Right atrium auricular region (tissue), 2 donors: ENCODE data around the gene SLC35G3. TPM values are rescaled to one million over a fixed set of nuclear protein-coding genes. Genes with fewer than 3 reads are reported as not detected.

Source experiments
- DNase-seq: peaks from one replicate; pipeline ENCODE4 v3.0.0-alpha.2; 2019; ENCODE audit warnings: low spot score
- H3K27ac ChIP-seq, 2 donors: fragments of 200-600 bp; sonication (generic); 1 replicate in 1 of 2; 2 replicates in 1 of 2; pipeline ENCODE4 v1.5.1; 2016 to 2019
- H3K27me3 ChIP-seq, 2 donors: fragments of 200-600 bp; sonication (generic); one replicate each; pipeline versions ENCODE4 v1.5.1 to v1.6.0; 2017 to 2019
- H3K36me3 ChIP-seq: fragments of 200-600 bp; sonication (generic); one replicate; pipeline ENCODE4 v1.5.1; 2016
- H3K4me1 ChIP-seq, 2 donors: fragments of 200-600 bp; sonication (generic); one replicate each; pipeline versions ENCODE4 v1.5.1 to v1.6.0; 2017 to 2019
- H3K4me3 ChIP-seq, 2 donors: fragments of 200-600 bp; sonication (generic); 1 replicate in 1 of 2; 2 replicates in 1 of 2; pipeline ENCODE4 v1.5.1; 2017 to 2019; ENCODE audit warnings: mild to moderate bottlenecking in 1 of 2, moderate library complexity in 1 of 2
- H3K9me3 ChIP-seq, 2 donors: fragments of 200-600 bp; sonication (generic); one replicate each; pipeline ENCODE4 v1.5.1; 2019
- CTCF ChIP-seq, 2 donors: fragments of 200-600 bp; sonication (generic); IDR thresholded peaks; one replicate each; pipeline ENCODE4 v1.5.1; 2019; ENCODE audit warnings: antibody characterized with exemption in 2 of 2
- total RNA-seq, 2 donors: library from RNA; depleted of rRNA; stranded (reverse); fragments of >200 nt; gene quantifications; one replicate each; pipeline ENCODE4 v1.1.0, GENCODE V29; 2016

SLC35G3 gene
- total RNA-seq, 2 donors from 2014 or later, result not detected

- H3K27ac ChIP-seq, result no peak overlapping the region
- H3K4me3 ChIP-seq, result no peak overlapping the region
- H3K36me3 ChIP-seq, result peaks cover 16% of the 10 kb centered on the region
- H3K4me1 ChIP-seq, result peaks cover 0 to 10% of the 10 kb centered on the region in 2 donors
- no peak for DNase-seq
- TF ChIP-seq CTCF (IDR thresholded peaks at IDR 0.05), result no peak
- H3K9me3 ChIP-seq, result no peaks in the 10 kb centered on the region
- no peaks in the 10 kb centered on the region for H3K27me3 ChIP-seq
Observed at GRCh38 chr17:35149941-35150340, 44.3 kb downstream of the SLC35G3 start.

GRCh38 chr17:35148144-35148543, 46.0 kb downstream of the SLC35G3 start:
- Histone ChIP-seq H3K4me1 (peaks cover 0 to 10% of the 10 kb centered on the region in 2 donors), H3K36me3 (peaks cover 8% of the 10 kb centered on the region), H3K4me3 (peak overlapping the region; percentile 47 to 48), H3K9me3 (no peaks in the 10 kb centered on the region), H3K27ac (peak overlapping the region; percentile 82 to 91), H3K27me3 (no peaks in the 10 kb centered on the region)
- no peak for TF ChIP-seq CTCF (IDR thresholded peaks at IDR 0.05)
- DNase-seq, result no peak

- peak; percentile 68 for DNase-seq
- H3K4me1 ChIP-seq, result peaks cover 0 to 10% of the 10 kb centered on the region in 2 donors
- H3K27me3 ChIP-seq, result no peaks in the 10 kb centered on the region
- H3K4me3 ChIP-seq, result peak within 1 kb of the TSS; percentile 47 to 48
- no peaks in the 10 kb centered on the region for H3K9me3 ChIP-seq
- H3K36me3 ChIP-seq, result peaks cover under 1% of the 10 kb centered on the region
- peak within 1 kb of the TSS; percentile 82 to 91 for H3K27ac ChIP-seq
- no peak for TF ChIP-seq CTCF (IDR thresholded peaks at IDR 0.05)
Observed at GRCh38 chr17:35147375-35147905, 46.8 kb downstream of the SLC35G3 start, which contains the start of gene UNC45B. Gene UNC45B, plus strand, starts transcription at chr17:35147817. Its CDS starts 447 bp downstream, at chr17:35148264.

- no peak for TF ChIP-seq CTCF (IDR thresholded peaks at IDR 0.05)
- no peak overlapping the region for H3K4me3 ChIP-seq
- no peaks in the 10 kb centered on the region for H3K27me3 ChIP-seq
- no peaks in the 10 kb centered on the region for H3K9me3 ChIP-seq
- H3K27ac ChIP-seq, result peak overlapping the region; percentile 82 to 91
- H3K36me3 ChIP-seq, result no peaks in the 10 kb centered on the region
- no peak for DNase-seq
- peaks cover 0 to 15% of the 10 kb centered on the region in 2 donors for H3K4me1 ChIP-seq
Observed at GRCh38 chr17:35146214-35146833, 47.9 kb downstream of the SLC35G3 start.

- Histone ChIP-seq H3K27ac (no peak overlapping the region), H3K36me3 (no peaks in the 10 kb centered on the region), H3K4me3 (no peak overlapping the region), H3K4me1 (peaks cover 0 to 22% of the 10 kb centered on the region in 2 donors), H3K27me3 (no peaks in the 10 kb centered on the region), H3K9me3 (no peaks in the 10 kb centered on the region)
- no peak for DNase-seq
- no peak for TF ChIP-seq CTCF (IDR thresholded peaks at IDR 0.05)
Observed at GRCh38 chr17:35144840-35145239, 49.4 kb downstream of the SLC35G3 start.

Other genes starting within 250 kb of the SLC35G3 start
- gene CCT6B, start 232.9 kb downstream of the SLC35G3 start, total RNA-seq, result 1 to 10 TPM; 1.8 to 1.9 TPM
- 1 to 10 TPM; 5.4 to 8.1 TPM for gene ZNF830, start 232.9 kb downstream of the SLC35G3 start, total RNA-seq
- gene LIG3, start 213.9 kb downstream of the SLC35G3 start, total RNA-seq, result 10 to 100 TPM; 12.0 to 17.1 TPM
- gene RFFL, start 130.7 kb downstream of the SLC35G3 start, total RNA-seq, result 10 to 100 TPM; 12.2 to 20.1 TPM
- gene RAD51D, start 74.5 kb downstream of the SLC35G3 start, total RNA-seq, result 1 to 10 TPM; 2.0 to 4.5 TPM
- gene FNDC8, start 72.8 kb downstream of the SLC35G3 start, total RNA-seq, result not detected
- 1 to 10 TPM; 3.6 to 8.2 TPM for gene NLE1, start 52.1 kb downstream of the SLC35G3 start, total RNA-seq
- 100 to 1,000 TPM; 118 to 131 TPM for gene UNC45B, start 46.6 kb downstream of the SLC35G3 start, total RNA-seq
- gene SLFN5, start 48.7 kb upstream of the SLC35G3 start, total RNA-seq, result 10 to 100 TPM; 11.1 to 12.9 TPM
- 10 to 100 TPM; 19.8 to 20.8 TPM for gene SLFN11, start 179.2 kb upstream of the SLC35G3 start, total RNA-seq
- 1 to 10 TPM; 3.4 to 3.6 TPM for gene SLFN12, start 238.1 kb upstream of the SLC35G3 start, total RNA-seq